ENCODE data around the gene GPR146. TPM values are rescaled to one million over a fixed set of nuclear protein-coding genes. Genes with fewer than 3 reads are reported as not detected.

Gene GPR146
- total and polyA plus RNA-seq, 7 donors, result 3.0 to 33.5 (median 10.8) TPM

GRCh38 chr7:1094870-1095269, 50.5 kb downstream of the GPR146 start:
- Histone ChIP-seq H3K27me3 (no peaks in the 10 kb centered on the region), H3K36me3 (peaks cover 0 to 30% (median 17%) of the 10 kb centered on the region in 4 donors), H3K4me3 (no peak overlapping the region), H3K27ac (peak overlapping the region in 3 of 4 donors; percentile 49 to 64 (median 64)), H3K9me3 (no peaks in the 10 kb centered on the region), H3K4me1 (peaks cover 0 to 27% (median 21%) of the 10 kb centered on the region in 4 donors)
- intact Hi-C loops (cut with DNase I), result no loop called here
- TF ChIP-seq POLR2A (IDR thresholded peaks at IDR 0.05), result no peak
- TF ChIP-seq POLR2AphosphoS5 (IDR thresholded peaks at IDR 0.05), result no peak
- TF ChIP-seq CTCF (IDR thresholded peaks at IDR 0.05), result no peak
- TF ChIP-seq EP300 (IDR thresholded peaks at IDR 0.05), result no peak
- no peak for DNase-seq
- WGBS, 2 donors, result 90 to 93% methylated on average over 14 of the region's 14 CpGs

GRCh38 chr7:1095621-1096155, 51.3 kb downstream of the GPR146 start:
- Histone ChIP-seq H3K36me3 (peaks cover 0 to 30% (median 17%) of the 10 kb centered on the region in 4 donors), H3K27ac (peak overlapping the region in 3 of 4 donors; percentile 49 to 64 (median 64)), H3K4me3 (peak overlapping the region in 3 of 4 donors; percentile 14 to 28 (median 24)), H3K9me3 (no peaks in the 10 kb centered on the region), H3K4me1 (peaks cover 0 to 23% (median 21%) of the 10 kb centered on the region in 4 donors), H3K27me3 (no peaks in the 10 kb centered on the region)
- WGBS, 2 donors, result 89 to 93% methylated on average over 23 of the region's 23 CpGs
- intact Hi-C loops (cut with DNase I), result no loop called here
- no peak for DNase-seq
- peak in 1 of 4 donors; percentile 8 for TF ChIP-seq POLR2AphosphoS5 (IDR thresholded peaks at IDR 0.05)
- no peak for TF ChIP-seq EP300 (IDR thresholded peaks at IDR 0.05)
- TF ChIP-seq CTCF (IDR thresholded peaks at IDR 0.05), result no peak
- TF ChIP-seq POLR2A (IDR thresholded peaks at IDR 0.05), result no peak

- DNase-seq, result no peak
- H3K9me3 ChIP-seq, result no peaks in the 10 kb centered on the region
- peaks cover 0 to 27% (median 16%) of the 10 kb centered on the region in 4 donors for H3K36me3 ChIP-seq
- 79 to 85% methylated on average over 44 of the region's 44 CpGs for WGBS, 2 donors
- peak overlapping the region in 3 of 4 donors; percentile 14 to 28 (median 24) for H3K4me3 ChIP-seq
- no peaks in the 10 kb centered on the region for H3K27me3 ChIP-seq
- intact Hi-C loops (cut with DNase I), result no loop called here
- H3K4me1 ChIP-seq, result peaks cover 0 to 23% (median 21%) of the 10 kb centered on the region in 4 donors
- TF ChIP-seq POLR2AphosphoS5 (IDR thresholded peaks at IDR 0.05), result peak in 2 of 4 donors; percentile 7 to 33
- TF ChIP-seq POLR2A (IDR thresholded peaks at IDR 0.05), result no peak
- peak overlapping the region in 3 of 4 donors; percentile 49 to 64 (median 64) for H3K27ac ChIP-seq
Observed at GRCh38 chr7:1096156-1097119, 52.1 kb downstream of the GPR146 start.

- 95 to 96% methylated on average over 13 of the region's 13 CpGs for WGBS, 2 donors
- Histone ChIP-seq H3K27me3 (no peaks in the 10 kb centered on the region), H3K27ac (no peak overlapping the region), H3K4me3 (no peak overlapping the region), H3K4me1 (peaks cover 0 to 23% (median 21%) of the 10 kb centered on the region in 4 donors), H3K36me3 (peaks cover 0 to 20% (median 9%) of the 10 kb centered on the region in 4 donors), H3K9me3 (no peaks in the 10 kb centered on the region)
- TF ChIP-seq EP300 (IDR thresholded peaks at IDR 0.05) (no peak), POLR2AphosphoS5 (IDR thresholded peaks at IDR 0.05) (no peak), POLR2A (IDR thresholded peaks at IDR 0.05) (no peak), CTCF (IDR thresholded peaks at IDR 0.05) (no peak)
- intact Hi-C loops (cut with DNase I), result no loop called here
- DNase-seq, result no peak
Observed at GRCh38 chr7:1097120-1097504, 52.8 kb downstream of the GPR146 start.
